ENCODE results near the gene KIF13A. TPM values are rescaled to one million over a fixed set of nuclear protein-coding genes. Genes with fewer than 3 reads are reported as not detected.

The KIF13A gene
- total RNA-seq, 1 donor from 2014 or later = 28.9 TPM

DNA sequence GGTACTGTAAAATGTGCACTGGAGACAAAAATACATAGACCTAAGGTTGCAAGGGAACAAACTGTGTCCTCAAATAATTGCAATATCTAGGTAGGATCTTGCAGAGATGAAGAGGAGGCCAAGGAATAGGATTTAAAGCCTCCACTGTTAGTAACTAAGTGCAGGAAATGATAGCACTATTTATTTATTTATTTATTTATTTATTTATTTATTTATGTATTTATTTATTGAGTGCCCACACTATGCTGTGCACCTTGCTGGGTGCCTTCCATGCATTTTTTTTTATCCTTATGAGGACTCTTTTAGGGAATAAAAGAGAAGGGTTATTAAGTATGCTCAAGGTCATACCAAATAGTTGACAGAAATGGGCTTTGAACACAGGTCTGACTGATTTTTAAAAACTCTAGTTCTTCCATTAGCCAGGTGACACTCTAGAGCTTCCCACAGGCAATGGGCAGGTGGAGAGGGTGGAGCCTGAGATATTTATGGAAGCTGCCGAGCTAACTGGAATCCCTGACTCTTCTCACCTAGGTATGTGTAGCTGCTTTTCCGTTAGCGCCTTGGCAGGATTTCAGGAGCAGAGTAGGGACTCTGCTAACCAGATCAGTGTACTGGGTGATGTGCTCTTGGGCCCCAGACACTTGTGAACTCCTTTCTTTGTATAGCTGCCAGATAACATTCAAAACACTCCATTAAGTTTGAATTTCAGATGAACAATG is 268.0 kb downstream of the KIF13A start:
- no peak for DNase-seq (ENCODE audit: low spot score in 2 of 2)
- Histone ChIP-seq H3K27ac (no peak overlapping the region), H3K4me3 (no peak overlapping the region), H3K36me3 (no peaks in the 10 kb centered on the region), H3K27me3 (no peaks in the 10 kb centered on the region), H3K9me3 (no peaks in the 10 kb centered on the region), H3K4me1 (peaks cover 0 to 10% of the 10 kb centered on the region in 2 donors)
- TF ChIP-seq, protein P1, sequence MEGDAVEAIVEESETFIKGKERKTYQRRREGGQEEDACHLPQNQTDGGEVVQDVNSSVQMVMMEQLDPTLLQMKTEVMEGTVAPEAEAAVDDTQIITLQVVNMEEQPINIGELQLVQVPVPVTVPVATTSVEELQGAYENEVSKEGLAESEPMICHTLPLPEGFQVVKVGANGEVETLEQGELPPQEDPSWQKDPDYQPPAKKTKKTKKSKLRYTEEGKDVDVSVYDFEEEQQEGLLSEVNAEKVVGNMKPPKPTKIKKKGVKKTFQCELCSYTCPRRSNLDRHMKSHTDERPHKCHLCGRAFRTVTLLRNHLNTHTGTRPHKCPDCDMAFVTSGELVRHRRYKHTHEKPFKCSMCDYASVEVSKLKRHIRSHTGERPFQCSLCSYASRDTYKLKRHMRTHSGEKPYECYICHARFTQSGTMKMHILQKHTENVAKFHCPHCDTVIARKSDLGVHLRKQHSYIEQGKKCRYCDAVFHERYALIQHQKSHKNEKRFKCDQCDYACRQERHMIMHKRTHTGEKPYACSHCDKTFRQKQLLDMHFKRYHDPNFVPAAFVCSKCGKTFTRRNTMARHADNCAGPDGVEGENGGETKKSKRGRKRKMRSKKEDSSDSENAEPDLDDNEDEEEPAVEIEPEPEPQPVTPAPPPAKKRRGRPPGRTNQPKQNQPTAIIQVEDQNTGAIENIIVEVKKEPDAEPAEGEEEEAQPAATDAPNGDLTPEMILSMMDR (IDR thresholded peaks at IDR 0.05) = no peak
- intact Hi-C loops (cut with DNase I) = no loop called here

DNA sequence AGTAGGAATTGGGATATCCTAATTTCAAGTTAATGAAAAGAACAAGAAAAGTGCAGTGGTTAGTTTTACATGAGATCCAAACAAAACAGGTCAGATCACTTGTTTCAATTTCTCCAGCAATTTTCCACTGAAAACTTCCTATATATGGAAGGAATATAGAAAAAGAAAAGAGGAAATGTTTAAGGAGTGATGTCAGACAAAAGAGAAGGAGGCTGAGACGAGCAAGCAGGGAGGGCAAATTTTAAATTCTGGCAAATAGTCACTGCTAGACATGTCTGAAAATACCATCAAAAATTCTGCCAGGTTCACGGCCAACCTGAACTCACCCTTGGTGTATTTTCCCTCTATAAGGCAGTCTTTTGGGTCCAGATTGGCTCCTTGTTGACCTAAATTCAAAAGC is 271.2 kb downstream of the KIF13A start:
- H3K4me3 ChIP-seq = peak overlapping the region in 1 of 2 donors; percentile 25

DNA sequence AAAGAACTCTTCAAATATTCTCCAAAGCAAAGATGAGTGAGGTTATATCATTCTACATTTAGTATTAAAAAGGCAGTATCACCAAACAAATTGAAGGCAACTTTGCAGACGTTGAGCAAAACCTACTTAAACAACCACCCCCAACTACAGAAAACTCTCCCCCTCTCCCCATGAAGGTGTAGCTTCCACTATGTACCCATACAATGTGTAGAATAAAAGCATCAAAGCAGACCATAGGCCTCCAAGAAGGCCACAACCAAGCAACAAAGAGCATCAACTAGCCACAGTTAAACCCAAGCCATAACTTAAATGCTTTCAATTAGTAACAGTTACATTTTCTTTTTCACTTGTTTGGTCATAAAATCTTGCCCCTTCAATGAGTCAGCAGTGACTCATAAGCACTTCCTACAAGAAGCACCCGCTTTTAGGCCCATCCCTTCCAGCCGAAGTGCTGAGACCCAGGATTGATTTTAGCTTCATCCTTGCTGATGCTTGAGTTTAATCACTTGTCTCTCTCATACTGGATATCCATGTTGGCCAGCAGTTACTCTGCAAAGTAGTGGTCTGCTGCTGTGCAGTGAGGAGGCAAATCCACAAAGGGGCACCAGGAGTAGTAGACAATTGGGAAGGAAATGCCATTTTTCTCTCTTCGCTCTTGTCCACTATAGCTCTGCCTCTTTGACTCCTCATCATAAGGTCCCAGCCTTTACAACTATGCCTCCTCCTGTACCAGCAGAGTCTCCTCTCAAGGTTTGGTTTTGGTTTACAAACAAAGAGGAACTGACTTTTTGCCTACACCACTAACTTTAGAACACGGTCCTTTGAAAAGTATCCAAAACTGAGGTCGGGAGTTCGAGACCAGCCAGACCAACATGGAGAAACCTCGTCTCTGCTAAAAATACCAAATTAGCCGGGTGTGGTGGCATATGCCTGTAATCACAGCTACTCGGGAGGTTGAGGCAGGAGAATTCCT is 272.3 kb downstream of the KIF13A start:
- DNase-seq (ENCODE audit: low spot score in 2 of 2) = peak in 1 of 2 donors; percentile 72
- no peaks in the 10 kb centered on the region for H3K36me3 ChIP-seq
- no peak overlapping the region for H3K4me3 ChIP-seq
- TF ChIP-seq, protein P1 (IDR thresholded peaks at IDR 0.05) = no peak
- peak overlapping the region; percentile 44 to 64 for H3K27ac ChIP-seq
- H3K9me3 ChIP-seq = no peaks in the 10 kb centered on the region
- intact Hi-C loops (cut with DNase I) = no loop called here
- no peaks in the 10 kb centered on the region for H3K27me3 ChIP-seq
- peaks cover 0 to 10% of the 10 kb centered on the region in 2 donors for H3K4me1 ChIP-seq

More for the DNA sequence above, 271.2 kb downstream of the KIF13A start:
- no peak for DNase-seq (ENCODE audit: low spot score in 2 of 2)
- Histone ChIP-seq H3K27ac (peak overlapping the region; percentile 44 to 64), H3K4me1 (peaks cover 0 to 10% of the 10 kb centered on the region in 2 donors), H3K27me3 (no peaks in the 10 kb centered on the region), H3K9me3 (no peaks in the 10 kb centered on the region), H3K36me3 (no peaks in the 10 kb centered on the region)
- TF ChIP-seq, protein P1 (IDR thresholded peaks at IDR 0.05) = no peak
- intact Hi-C loops (cut with DNase I) = no loop called here

DNA sequence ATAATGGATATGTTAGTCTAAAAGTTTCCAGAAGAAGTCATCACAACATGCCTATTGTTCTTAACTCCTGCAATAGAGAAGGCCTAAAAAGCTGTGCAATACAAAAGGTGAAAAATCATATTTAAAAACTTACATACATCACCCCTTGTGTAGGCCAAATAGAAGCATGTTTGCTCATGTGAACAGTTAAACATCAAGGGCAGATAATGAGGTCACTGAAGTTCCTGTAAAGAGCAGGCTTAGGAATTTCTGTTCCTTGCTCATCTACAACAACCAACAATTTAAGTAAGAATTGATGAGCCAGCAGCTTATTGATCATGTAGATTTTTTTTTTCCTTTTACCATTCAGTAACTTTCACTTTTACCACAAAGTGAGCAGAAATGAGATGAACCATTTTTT is 273.3 kb downstream of the KIF13A start:
- no peak for DNase-seq (ENCODE audit: low spot score in 2 of 2)
- H3K27ac ChIP-seq = no peak overlapping the region
- no peak overlapping the region for H3K4me3 ChIP-seq
- TF ChIP-seq, protein P1 (IDR thresholded peaks at IDR 0.05) = no peak
- no peaks in the 10 kb centered on the region for H3K36me3 ChIP-seq
- no peaks in the 10 kb centered on the region for H3K27me3 ChIP-seq
- intact Hi-C loops (cut with DNase I) = no loop called here
- peaks cover 0 to 10% of the 10 kb centered on the region in 2 donors for H3K4me1 ChIP-seq
- no peaks in the 10 kb centered on the region for H3K9me3 ChIP-seq

DNA sequence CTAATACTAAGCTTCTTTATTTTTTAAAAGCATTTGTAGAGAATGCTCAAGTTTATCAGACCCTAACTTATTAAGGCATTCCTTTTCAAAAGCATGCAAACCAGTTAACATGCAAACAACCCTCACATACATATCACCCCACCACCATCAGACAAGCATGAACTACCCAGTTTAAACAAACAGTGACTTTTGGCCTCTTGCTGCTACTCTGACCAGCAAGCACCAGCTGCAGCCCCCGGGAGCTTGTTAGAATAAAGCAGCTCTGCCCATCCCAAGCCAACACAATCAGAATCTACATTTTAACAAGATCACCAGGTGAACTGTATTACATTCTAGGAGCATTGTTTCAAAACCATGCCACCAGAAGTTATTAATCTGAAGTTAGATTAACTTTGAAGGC is 274.9 kb downstream of the KIF13A start:
- Histone ChIP-seq H3K4me3 (no peak overlapping the region), H3K4me1 (peaks cover 0 to 10% of the 10 kb centered on the region in 2 donors), H3K36me3 (no peaks in the 10 kb centered on the region), H3K9me3 (no peaks in the 10 kb centered on the region), H3K27me3 (no peaks in the 10 kb centered on the region), H3K27ac (no peak overlapping the region)
- TF ChIP-seq, protein P1 (IDR thresholded peaks at IDR 0.05) = no peak
- no peak for DNase-seq (ENCODE audit: low spot score in 2 of 2)
- intact Hi-C loops (cut with DNase I) = no loop called here
